ENCODE results near the gene EFEMP2.

DNA sequence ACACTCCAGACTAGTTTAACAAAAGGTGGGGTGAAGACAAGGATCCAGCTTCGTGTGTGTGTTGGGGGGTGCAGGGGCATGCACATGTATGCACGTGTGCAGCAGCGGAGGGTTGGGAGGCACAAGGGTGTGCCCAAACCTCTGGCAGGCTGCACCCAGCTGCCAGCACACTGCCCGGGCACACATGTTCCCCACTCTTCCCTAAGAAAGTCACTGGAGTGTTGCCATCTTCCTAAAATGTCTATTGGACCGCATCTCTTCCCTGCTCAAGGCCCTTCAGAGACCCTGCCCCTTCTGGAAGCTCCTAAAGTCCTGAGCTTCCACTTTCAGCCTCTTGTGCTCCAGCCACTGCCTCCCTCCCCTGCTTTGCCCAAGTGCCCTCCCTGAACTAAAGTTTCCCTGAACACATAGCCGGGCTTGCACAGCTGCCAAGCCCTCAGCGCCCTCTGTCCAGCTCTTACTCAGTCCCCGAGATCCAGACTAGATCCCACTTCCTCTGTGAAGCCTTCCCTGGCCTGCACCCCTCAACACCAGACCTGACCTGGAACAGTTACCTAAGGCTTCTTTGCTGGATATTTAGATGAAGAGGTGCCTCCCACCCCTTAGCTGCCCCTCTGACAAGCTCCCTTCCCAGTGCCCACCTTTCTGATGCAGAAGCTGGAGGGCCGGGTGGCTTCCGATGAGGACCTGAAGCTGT lies 20.6 kb downstream of the EFEMP2 start:
- TF ChIP-seq, protein P1, sequence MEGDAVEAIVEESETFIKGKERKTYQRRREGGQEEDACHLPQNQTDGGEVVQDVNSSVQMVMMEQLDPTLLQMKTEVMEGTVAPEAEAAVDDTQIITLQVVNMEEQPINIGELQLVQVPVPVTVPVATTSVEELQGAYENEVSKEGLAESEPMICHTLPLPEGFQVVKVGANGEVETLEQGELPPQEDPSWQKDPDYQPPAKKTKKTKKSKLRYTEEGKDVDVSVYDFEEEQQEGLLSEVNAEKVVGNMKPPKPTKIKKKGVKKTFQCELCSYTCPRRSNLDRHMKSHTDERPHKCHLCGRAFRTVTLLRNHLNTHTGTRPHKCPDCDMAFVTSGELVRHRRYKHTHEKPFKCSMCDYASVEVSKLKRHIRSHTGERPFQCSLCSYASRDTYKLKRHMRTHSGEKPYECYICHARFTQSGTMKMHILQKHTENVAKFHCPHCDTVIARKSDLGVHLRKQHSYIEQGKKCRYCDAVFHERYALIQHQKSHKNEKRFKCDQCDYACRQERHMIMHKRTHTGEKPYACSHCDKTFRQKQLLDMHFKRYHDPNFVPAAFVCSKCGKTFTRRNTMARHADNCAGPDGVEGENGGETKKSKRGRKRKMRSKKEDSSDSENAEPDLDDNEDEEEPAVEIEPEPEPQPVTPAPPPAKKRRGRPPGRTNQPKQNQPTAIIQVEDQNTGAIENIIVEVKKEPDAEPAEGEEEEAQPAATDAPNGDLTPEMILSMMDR (IDR thresholded peaks at IDR 0.05) = no peak
- TF ChIP-seq POLR2AphosphoS5 (IDR thresholded peaks at IDR 0.05) = no peak
